ENCODE data around the gene OR4L1. TPM values are rescaled to one million over a fixed set of nuclear protein-coding genes. Genes with fewer than 3 reads are reported as not detected.

Gene OR4L1
- total RNA-seq = not detected in 2 replicates
- long read RNA-seq = 0 reads

- Mint-ChIP-seq H3K9me3 (peaks cover 21% of the 10 kb centered on the region), H3K4me3 (no peak within 1 kb of the TSS), H3K4me1 (no peaks in the 10 kb centered on the region), H3K36me3 (ENCODE audit: low read depth) (peaks cover 2% of the 10 kb centered on the region), H3K27ac (ENCODE audit: unreplicated experiment) (no peak within 1 kb of the TSS), H3K27me3 (ENCODE audit: low read depth) (no peaks in the 10 kb centered on the region)
- DNase-seq (ENCODE audit: low read depth, low spot score) = no peak
- TF ChIP-seq, protein P1, sequence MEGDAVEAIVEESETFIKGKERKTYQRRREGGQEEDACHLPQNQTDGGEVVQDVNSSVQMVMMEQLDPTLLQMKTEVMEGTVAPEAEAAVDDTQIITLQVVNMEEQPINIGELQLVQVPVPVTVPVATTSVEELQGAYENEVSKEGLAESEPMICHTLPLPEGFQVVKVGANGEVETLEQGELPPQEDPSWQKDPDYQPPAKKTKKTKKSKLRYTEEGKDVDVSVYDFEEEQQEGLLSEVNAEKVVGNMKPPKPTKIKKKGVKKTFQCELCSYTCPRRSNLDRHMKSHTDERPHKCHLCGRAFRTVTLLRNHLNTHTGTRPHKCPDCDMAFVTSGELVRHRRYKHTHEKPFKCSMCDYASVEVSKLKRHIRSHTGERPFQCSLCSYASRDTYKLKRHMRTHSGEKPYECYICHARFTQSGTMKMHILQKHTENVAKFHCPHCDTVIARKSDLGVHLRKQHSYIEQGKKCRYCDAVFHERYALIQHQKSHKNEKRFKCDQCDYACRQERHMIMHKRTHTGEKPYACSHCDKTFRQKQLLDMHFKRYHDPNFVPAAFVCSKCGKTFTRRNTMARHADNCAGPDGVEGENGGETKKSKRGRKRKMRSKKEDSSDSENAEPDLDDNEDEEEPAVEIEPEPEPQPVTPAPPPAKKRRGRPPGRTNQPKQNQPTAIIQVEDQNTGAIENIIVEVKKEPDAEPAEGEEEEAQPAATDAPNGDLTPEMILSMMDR (conservative IDR thresholded peaks at IDR 0.05) = no peak
These were observed at the start of gene OR4L1 for GRCh38 chr14:20059745-20060144. OR4L1 (plus strand) TSS chr14:20060045; CDS start chr14:20060045, 0 bp downstream.

DNA sequence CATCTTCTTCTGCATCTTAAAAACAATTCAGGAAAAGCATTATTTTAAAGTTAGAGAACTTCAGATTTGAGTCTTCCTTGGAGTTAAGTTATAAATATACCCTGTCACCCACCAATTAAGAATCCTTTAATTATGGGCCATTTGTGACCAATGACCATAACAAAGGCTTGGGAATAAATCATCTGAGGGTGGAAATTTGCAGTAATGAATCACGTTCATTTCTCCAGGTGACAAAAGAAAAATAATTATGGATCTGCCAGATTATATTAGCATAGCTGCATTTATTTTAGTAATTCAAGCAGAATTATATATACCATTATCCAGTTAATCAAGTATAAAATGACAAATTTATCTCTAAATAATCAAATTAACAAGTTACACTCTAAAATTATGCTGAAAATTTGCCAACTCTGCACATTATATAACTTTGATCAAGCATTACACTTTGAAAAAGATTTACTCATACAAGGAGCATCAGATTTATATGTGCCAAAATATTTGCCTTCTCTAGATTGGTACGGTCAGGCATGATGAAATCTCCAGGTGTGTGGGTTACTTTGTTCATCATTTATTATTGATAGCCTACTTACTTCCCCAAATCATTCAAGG is 40.5 kb upstream of the OR4L1 start, which contains the start of gene OR4K14:
Gene OR4K14 (minus strand): TSS at position 51 of the 609 bp plus-strand sequence. CDS start 4,114 bp downstream, outside the sequence.
- H3K36me3 Mint-ChIP-seq (ENCODE audit: low read depth) = peaks cover 5% of the 10 kb centered on the region

GRCh38 chr14:20031058-20031457 is 28.8 kb upstream of the OR4L1 start:
- H3K4me3 Mint-ChIP-seq = no peak overlapping the region
- TF ChIP-seq, protein P1 (conservative IDR thresholded peaks at IDR 0.05) = no peak
- H3K27me3 Mint-ChIP-seq (ENCODE audit: low read depth) = no peaks in the 10 kb centered on the region
- no peak for DNase-seq (ENCODE audit: low read depth, low spot score)
- H3K9me3 Mint-ChIP-seq = peaks cover 7% of the 10 kb centered on the region
- H3K36me3 Mint-ChIP-seq (ENCODE audit: low read depth) = peaks cover 5% of the 10 kb centered on the region
- H3K4me1 Mint-ChIP-seq = no peaks in the 10 kb centered on the region
- H3K27ac Mint-ChIP-seq (ENCODE audit: unreplicated experiment) = no peak overlapping the region

More for the DNA sequence above, 40.5 kb upstream of the OR4L1 start, which contains the start of gene OR4K14:
- TF ChIP-seq, protein P1 (conservative IDR thresholded peaks at IDR 0.05) = no peak
- Mint-ChIP-seq H3K4me1 (no peaks in the 10 kb centered on the region), H3K27me3 (ENCODE audit: low read depth) (no peaks in the 10 kb centered on the region), H3K27ac (ENCODE audit: unreplicated experiment) (no peak within 1 kb of the TSS), H3K9me3 (peaks cover 31% of the 10 kb centered on the region), H3K4me3 (no peak within 1 kb of the TSS)
- no peak for DNase-seq (ENCODE audit: low read depth, low spot score)

DNA sequence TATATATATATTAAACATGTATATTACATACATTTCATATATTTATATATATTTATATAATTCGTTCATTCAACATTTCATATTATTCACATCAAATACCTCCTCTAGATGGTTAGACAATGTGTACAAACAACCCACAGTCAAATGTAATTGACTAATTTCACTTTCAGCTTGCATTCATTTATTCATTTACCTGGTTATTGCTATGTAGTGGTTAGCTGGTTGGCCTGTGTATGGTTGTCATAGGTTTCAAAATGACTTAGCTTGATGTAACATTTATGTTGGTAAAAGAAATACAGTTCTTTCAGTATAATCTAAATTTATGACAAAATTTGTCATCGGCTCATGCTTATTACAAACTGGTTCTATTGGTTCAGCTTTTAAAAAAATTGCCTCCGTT is 24.4 kb upstream of the OR4L1 start:
- Mint-ChIP-seq H3K36me3 (ENCODE audit: low read depth) (peaks cover 5% of the 10 kb centered on the region), H3K4me3 (no peak overlapping the region), H3K9me3 (peaks cover 7% of the 10 kb centered on the region), H3K4me1 (no peaks in the 10 kb centered on the region), H3K27ac (ENCODE audit: unreplicated experiment) (no peak overlapping the region), H3K27me3 (ENCODE audit: low read depth) (no peaks in the 10 kb centered on the region)
- TF ChIP-seq, protein P1 (conservative IDR thresholded peaks at IDR 0.05) = no peak
- no peak for DNase-seq (ENCODE audit: low read depth, low spot score)

DNA sequence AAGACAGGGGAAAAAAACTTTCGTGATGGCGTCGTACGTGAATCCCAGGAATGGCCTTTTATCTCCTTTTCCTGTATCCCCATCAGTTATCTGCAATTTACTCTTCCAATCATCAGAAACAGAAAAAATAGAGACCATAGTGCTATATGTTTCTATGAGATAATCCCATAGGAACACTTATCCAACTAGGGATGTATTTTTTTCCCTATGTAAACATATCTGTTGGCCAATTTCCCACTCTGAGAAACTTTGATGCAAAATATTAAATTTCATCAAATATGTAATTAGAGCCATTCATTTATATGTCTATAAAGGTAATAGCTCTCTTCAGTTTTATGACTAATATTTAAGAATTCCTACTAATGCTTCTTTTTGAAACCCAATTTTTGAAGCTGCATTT is 23.9 kb upstream of the OR4L1 start, which contains the start of gene OR4K13:
Gene OR4K13 (minus strand): TSS at position 101 of the 400 bp plus-strand sequence. CDS start 1,280 bp downstream, outside the sequence.
- TF ChIP-seq, protein P1 (conservative IDR thresholded peaks at IDR 0.05) = no peak
- no peak within 1 kb of the TSS for H3K27ac Mint-ChIP-seq (ENCODE audit: unreplicated experiment)
- peaks cover 5% of the 10 kb centered on the region for H3K36me3 Mint-ChIP-seq (ENCODE audit: low read depth)
- no peak for DNase-seq (ENCODE audit: low read depth, low spot score)
- H3K27me3 Mint-ChIP-seq (ENCODE audit: low read depth) = no peaks in the 10 kb centered on the region
- no peak within 1 kb of the TSS for H3K4me3 Mint-ChIP-seq
- no peaks in the 10 kb centered on the region for H3K4me1 Mint-ChIP-seq
- H3K9me3 Mint-ChIP-seq = peaks cover 9% of the 10 kb centered on the region

Data from neural crest cell (in vitro differentiated cells).